Heart left ventricle (tissue), 16 donors: ENCODE results near the gene SERTAD2. TPM values are rescaled to one million over a fixed set of nuclear protein-coding genes. Genes with fewer than 3 reads are reported as not detected.

ENCODE experiments used
- ATAC-seq, 4 donors: fragments of 200-7000 bp; cut with Tn5 transposase; one replicate each; pipeline ENCODE4 v1.9.1; 2020 to 2022; ENCODE audit warnings: moderate library complexity in 4 of 4, mild to moderate bottlenecking in 3 of 4, moderate number of reproducible peaks in 1 of 4
- DNase-seq, 5 donors: peaks; one replicate each; pipeline ENCODE4 v3.0.0-alpha.2; 2020
- H3K27ac ChIP-seq, 12 donors: fragments of 200-600 bp; sonication (generic) in 4 of 12; one replicate each; pipeline versions ENCODE4 v1.5.0 to v1.8.0; 2016 to 2022; ENCODE audit warnings: mild to moderate bottlenecking in 2 of 12
- H3K27me3 ChIP-seq, 9 donors: fragments of 200-600 bp; sonication (generic) in 2 of 9; one replicate each; pipeline versions ENCODE4 v1.5.1 to v1.8.0; 2016 to 2022; ENCODE audit warnings: mild to moderate bottlenecking in 3 of 9
- H3K36me3 ChIP-seq, 9 donors: fragments of 200-600 bp; sonication (generic) in 2 of 9; one replicate each; pipeline versions ENCODE4 v1.5.0 to v1.8.0; 2018 to 2022; ENCODE audit warnings: mild to moderate bottlenecking in 2 of 9
- H3K4me1 ChIP-seq, 12 donors: fragments of 200-600 bp; sonication (generic) in 4 of 12; one replicate each; pipeline versions ENCODE4 v1.5.0 to v1.8.0; 2016 to 2022; ENCODE audit warnings: mild to moderate bottlenecking in 3 of 12
- H3K4me3 ChIP-seq, 12 donors: fragments of 200-600 bp; sonication (generic) in 4 of 12; one replicate each; pipeline versions ENCODE4 v1.5.0 to v1.8.0; 2017 to 2022; ENCODE audit warnings: mild to moderate bottlenecking in 9 of 12, moderate library complexity in 4 of 12
- H3K9me3 ChIP-seq, 12 donors: fragments of 200-600 bp; sonication (generic) in 4 of 12; one replicate each; pipeline versions ENCODE4 v1.5.0 to v1.8.0; 2016 to 2022; ENCODE audit warnings: mild to moderate bottlenecking in 1 of 12
- CTCF ChIP-seq, 12 donors: fragments of 200-600 bp; sonication (generic) in 4 of 12; IDR thresholded peaks; one replicate each; pipeline versions ENCODE4 v1.5.0 to v1.8.0; 2018 to 2022; ENCODE audit warnings: antibody characterized with exemption in 12 of 12, mild to moderate bottlenecking in 5 of 12
- POLR2A ChIP-seq, 2 donors: fragments of 450-650 bp; IDR thresholded peaks; one replicate each; pipeline ENCODE4 v1.6.1; 2017; ENCODE audit warnings: antibody characterized with exemption in 2 of 2, mild to moderate bottlenecking in 2 of 2, moderate library complexity in 2 of 2
- WGBS, 4 donors: extraction: QIAGEN DNeasy Blood & Tissue Kit in 2 of 4; methylation state at CpG; one replicate each; pipeline versions ENCODE4 v1.1.5 to v1.1.7; 2013 to 2018; 5-methylcytosine and 5-hydroxymethylcytosine counted together
- intact Hi-C, 10 donors: fragments of 100-400 bp; cut with DNase I; formaldehyde crosslinking; loops; one replicate each; pipeline versions ENCODE4 v1.11.1 to v1.14.2; 2022
- polyA plus RNA-seq, 2 donors: library from polyadenylated mRNA; stranded (reverse); fragments of 200-250 nt; gene quantifications; one replicate each; pipeline ENCODE4 v1.2.3, GENCODE V29; 2013
- total RNA-seq, 9 donors: library from RNA; depleted of rRNA in 2 of 9; stranded (reverse); fragments of >200 nt in 2 of 9; fragmentation: NEBNext Ultra II Directional in 3 of 9; extraction: Animal tissue kit (Norgen Biotek cat#: 25700) in 3 of 9; gene quantifications; one replicate each; pipeline versions ENCODE4 v1.1.0 to v1.2.4, GENCODE V29; 2016 to 2023
- donor health status: ischemic (EF 13 %, LVEDD 7.1; RV severe dilation, severe dysfunction).
- donor health status: healthy with polysubstance abuse.
- donor health status: DM: no; HTN: yes; CAD: no.
- donor health status: DM: no; HTN: no; CAD: no.
- donor health status: ischemic (EF 25% LVEDD 6.9; RV normal size, moderate dysfunction).
- donor health status: ischemic (EF 25% LVEDD 5.7; RV mildly dilated, moderate dysfunction).
- donor health status: healthy.
- donor health status: DM: yes; HTN: yes; CAD: no.
- donor health status: ischemic (EF 35%, LVEDD 5.7; RV mildly dilated, moderate dysfunction).
- donor health status: nonischemic (EF 11% LVEDD 7.7; RV severe dilation, severe dysfunction).
- donor health status: DM: yes; HTN: yes; CAD: no.
- donor health status: PGD.
- donor health status: ischemic (EF 29% LVEDD 5.4; RV normal size, mild dysfunction).
- donor health status: nonischemic (EF 23%, LVEDD 6.1; RV moderate dilation, normal function).

The SERTAD2 gene
- total and polyA plus RNA-seq, 11 donors, result 5.1 to 21.6 (median 15.5) TPM

- ATAC-seq, result no peak
- Histone ChIP-seq H3K27me3 (no peaks in the 10 kb centered on the region), H3K4me3 (no peak overlapping the region), H3K27ac (no peak overlapping the region), H3K9me3 (no peaks in the 10 kb centered on the region), H3K36me3 (no peaks in the 10 kb centered on the region), H3K4me1 (peaks cover 0 to 21% (median 10%) of the 10 kb centered on the region in 12 donors)
- DNase-seq, result no peak
- TF ChIP-seq POLR2A (IDR thresholded peaks at IDR 0.05) (no peak), CTCF (IDR thresholded peaks at IDR 0.05) (no peak)
- intact Hi-C loops, result no loop called here
- whole genome bisulfite sequencing, 4 donors, result 94 to 97% (median 96%) methylated on average over 3 of the region's 3 CpGs
These were observed 14.8 kb upstream of the SERTAD2 start for GRCh38 chr2:64668542-64668941.

GRCh38 chr2:64667535-64667934, 13.8 kb upstream of the SERTAD2 start:
- DNase-seq (no peak), ATAC-seq (no peak)
- H3K27me3 ChIP-seq, result no peaks in the 10 kb centered on the region
- intact Hi-C loops, result no loop called here
- H3K9me3 ChIP-seq, result no peaks in the 10 kb centered on the region
- H3K4me1 ChIP-seq, result peaks cover 0 to 21% (median 10%) of the 10 kb centered on the region in 12 donors
- no peaks in the 10 kb centered on the region for H3K36me3 ChIP-seq
- H3K4me3 ChIP-seq, result no peak overlapping the region
- TF ChIP-seq POLR2A (IDR thresholded peaks at IDR 0.05), result no peak
- TF ChIP-seq CTCF (IDR thresholded peaks at IDR 0.05), result no peak
- peak overlapping the region in 3 of 12 donors; percentile 40 to 68 (median 56) for H3K27ac ChIP-seq
- 93 to 100% (median 98%) methylated on average over 1 of the region's 1 CpG for WGBS, 4 donors

- peaks cover 0 to 26% (median 10%) of the 10 kb centered on the region in 12 donors for H3K4me1 ChIP-seq
- ATAC-seq, result no peak
- H3K27ac ChIP-seq, result peak overlapping the region in 4 of 12 donors; percentile 40 to 68 (median 48)
- TF ChIP-seq POLR2A (IDR thresholded peaks at IDR 0.05), result no peak
- TF ChIP-seq CTCF (IDR thresholded peaks at IDR 0.05), result no peak
- H3K9me3 ChIP-seq, result no peaks in the 10 kb centered on the region
- H3K27me3 ChIP-seq, result no peaks in the 10 kb centered on the region
- DNase-seq, result no peak
- WGBS, 4 donors, result 51 to 55% (median 53%) methylated on average over 3 of the region's 3 CpGs
- intact Hi-C loops, result no loop called here
- no peaks in the 10 kb centered on the region for H3K36me3 ChIP-seq
- no peak overlapping the region for H3K4me3 ChIP-seq
These were observed 13.2 kb upstream of the SERTAD2 start for GRCh38 chr2:64666810-64667438.

- Histone ChIP-seq H3K27me3 (no peaks in the 10 kb centered on the region), H3K36me3 (no peaks in the 10 kb centered on the region), H3K4me3 (no peak overlapping the region), H3K4me1 (peaks cover 0 to 35% (median 10%) of the 10 kb centered on the region in 12 donors), H3K27ac (no peak overlapping the region), H3K9me3 (no peaks in the 10 kb centered on the region)
- ATAC-seq, result no peak
- DNase-seq, result no peak
- intact Hi-C loops, result no loop called here
- WGBS, 4 donors, result 90 to 96% (median 95%) methylated on average over 8 of the region's 8 CpGs
- TF ChIP-seq POLR2A (IDR thresholded peaks at IDR 0.05), result no peak
- no peak for TF ChIP-seq CTCF (IDR thresholded peaks at IDR 0.05)
These were observed 12.0 kb upstream of the SERTAD2 start for GRCh38 chr2:64665709-64666108.
